A172 (cell line): ENCODE measurements around the gene OTOF. TPM values are rescaled to one million over a fixed set of nuclear protein-coding genes. Genes with fewer than 3 reads are reported as not detected.

Experiments used
- DNase-seq: peaks from one replicate; pipeline ENCODE4 v3.0.0-alpha.2; 2015; ENCODE audit warnings: low spot score
- total RNA-seq: library from RNA; depleted of rRNA; stranded (reverse); fragments of >200 nt; shearing (Covaris generic); gene quantifications from 2 replicates; pipeline ENCODE4 v1.2.3, GENCODE V29; 2014

The OTOF gene
- total RNA-seq, 1 experiment from 2014 or later = 2.1 TPM

DNA sequence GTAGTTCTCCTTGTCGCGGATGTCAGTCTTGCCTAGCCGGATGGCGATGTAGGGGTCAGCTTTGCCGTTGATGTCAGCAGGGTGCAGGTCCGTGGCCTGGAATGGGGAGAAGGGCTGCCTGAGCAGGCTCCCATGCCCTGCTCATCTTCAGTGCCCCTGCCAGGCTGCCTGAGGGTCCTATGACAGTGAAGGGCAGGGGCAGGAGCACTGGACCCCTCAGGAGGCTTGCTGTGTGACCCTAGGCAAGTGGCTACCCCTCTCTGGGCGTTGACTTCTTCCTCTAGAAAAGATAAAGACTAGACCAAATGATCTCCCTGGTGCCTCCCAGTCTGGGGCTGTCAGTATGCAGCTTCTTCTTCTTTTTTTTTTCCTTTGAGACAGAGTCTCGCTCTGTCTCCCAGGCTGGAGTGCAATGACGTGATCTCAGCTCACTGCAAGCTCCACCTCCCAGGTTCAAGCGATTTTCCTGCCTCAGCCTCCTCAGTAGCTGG lies 11.9 kb downstream of the OTOF start:
- DNase-seq = no peak

- no peak for DNase-seq
Observed at GRCh38 chr2:26465266-26465925, 12.5 kb downstream of the OTOF start.

DNA sequence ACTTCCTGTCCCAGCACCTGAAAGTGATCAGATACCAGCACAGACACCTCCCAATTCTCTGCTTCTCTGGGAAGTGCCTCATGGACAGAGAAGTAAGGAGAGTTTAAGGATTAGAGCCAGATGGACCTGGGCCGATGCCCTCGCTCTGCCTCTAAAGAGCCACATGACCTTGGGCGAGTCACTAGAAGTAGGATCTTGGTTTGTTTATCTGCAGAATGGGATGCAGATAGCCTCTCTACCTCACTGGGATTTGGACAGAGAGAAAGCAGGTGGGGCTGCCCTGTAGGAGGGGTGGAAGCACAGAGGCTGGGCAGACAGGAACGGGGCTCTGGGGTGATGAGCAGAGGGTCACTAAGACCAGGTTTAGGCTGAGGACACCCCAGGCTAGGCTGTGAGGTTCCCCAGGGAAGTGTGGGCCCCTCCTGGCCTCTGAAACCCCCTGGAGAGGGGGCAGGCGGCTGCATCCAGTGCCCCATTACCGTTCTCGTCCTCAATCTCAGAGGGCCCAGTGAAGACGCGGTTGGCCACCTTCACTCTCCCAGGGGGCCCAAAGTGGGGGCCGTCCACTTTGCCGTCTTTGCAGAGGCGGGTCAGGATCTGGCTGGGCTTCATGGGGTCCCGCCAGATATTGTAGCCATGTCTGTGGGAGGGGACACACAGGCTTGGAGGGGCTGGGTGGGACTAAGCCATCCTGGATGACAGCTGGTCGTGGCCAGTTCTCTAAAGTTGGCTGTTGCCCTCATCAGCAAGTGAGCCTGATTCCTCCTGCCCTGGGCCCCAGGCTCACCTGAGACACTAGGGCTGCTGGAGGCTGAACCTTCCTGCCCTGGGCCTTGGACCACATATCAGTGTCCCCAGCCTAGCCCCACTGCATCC lies 13.3 kb downstream of the OTOF start:
- no peak for DNase-seq

DNA sequence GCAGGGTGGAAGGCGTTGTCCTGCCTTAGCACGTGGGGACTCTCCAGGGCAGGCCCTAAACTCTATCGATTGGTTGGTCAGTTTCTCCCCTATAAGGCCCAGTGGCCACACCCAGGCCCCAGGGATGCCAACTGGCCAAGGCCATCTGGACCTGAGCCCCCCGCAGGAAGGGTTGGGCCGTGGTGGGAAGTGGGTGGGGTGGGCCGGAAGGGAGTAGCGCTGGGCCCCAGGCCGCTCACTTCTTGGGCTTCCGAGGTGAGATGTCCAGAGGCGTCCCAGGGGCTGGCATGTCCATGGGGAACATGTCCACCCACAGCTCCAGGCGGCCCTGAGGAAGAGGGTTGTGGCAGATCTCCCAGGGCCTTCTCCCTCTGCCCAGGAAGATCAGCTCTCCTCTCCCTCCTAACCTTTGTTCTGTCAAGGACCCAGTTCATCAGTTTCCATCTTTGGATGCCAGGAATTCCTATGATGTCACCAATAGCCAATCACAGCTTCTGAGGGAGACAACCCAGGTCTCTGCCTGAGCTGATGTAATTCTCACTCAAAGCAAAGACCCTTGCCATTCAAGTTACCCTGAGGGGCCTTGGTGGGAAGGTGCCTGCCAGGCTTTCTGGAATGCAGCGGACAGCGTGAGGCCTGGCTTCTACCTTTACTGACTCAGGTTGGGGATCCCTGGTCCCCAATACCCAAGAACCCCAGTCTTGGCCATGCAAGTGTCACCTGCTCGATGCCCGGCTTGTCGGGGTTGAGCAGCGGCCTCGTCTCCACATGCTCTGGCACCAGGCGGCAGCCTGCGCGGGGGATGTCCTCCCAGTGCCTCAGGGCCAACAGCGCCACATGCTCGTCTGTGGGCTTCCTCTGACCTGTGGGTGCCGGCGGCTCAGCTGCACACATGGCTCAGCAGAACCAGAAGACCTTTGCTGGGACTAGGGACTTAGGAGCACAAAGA lies 14.4 kb downstream of the OTOF start:
- DNase-seq = no peak

DNA sequence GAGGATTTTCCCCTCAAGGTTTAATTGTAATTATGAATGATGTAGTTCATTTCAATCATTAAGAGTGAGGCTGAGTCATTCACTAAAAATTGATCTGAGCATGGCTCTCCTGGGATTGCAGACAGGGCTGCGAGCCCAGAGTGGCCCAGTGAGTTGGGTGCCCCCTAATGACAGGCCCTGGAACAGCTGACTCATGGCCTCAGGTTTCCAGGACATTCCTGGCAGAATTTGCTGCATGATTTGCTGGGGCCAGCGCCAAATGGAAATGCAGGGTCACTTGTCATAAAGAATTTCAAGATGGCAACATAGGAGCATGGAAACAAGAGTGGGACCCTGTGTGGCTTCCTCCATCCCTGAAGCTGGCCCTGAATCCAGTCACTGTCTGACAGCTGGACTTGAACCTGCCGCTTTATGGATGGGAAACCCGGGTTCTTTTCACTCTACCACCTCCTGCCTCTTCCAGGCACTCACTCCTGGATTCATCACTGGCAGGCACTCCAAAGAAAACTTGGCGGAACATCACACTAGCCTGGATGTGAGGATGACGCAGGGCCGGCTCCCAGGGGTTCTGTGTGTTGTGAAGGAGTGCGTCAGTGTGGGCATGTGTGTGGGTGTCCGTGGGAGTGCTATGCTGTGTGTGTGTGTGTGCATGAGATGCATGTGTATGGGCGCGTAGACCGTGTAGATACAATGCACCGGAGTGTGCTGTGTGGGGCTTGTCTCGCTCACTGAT lies 15.2 kb downstream of the OTOF start:
- peak; percentile 62 for DNase-seq

GRCh38 chr2:26462100-26462499 lies 15.8 kb downstream of the OTOF start:
- no peak for DNase-seq

DNA sequence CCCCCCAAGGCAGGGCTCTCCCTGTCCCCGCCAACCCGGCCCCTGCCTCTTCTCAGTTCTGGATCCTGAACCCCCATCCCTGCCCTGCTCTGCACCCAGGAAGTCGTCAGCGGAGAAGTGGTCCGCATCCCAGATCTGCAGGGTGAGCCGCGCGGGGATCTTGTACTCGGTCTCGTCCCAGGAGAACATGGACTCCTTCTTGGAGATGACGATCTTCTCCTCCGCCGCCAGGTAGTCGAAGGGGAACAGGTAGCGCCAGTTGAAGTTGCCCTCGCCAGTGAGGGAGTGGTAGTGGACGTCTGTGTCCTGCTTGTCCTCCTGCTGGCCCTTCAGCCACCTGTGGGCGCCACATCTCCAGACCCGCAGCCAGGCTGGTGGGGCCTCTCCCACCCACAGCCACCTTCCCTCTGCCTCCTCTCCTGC lies 16.3 kb downstream of the OTOF start:
- DNase-seq = no peak

DNA sequence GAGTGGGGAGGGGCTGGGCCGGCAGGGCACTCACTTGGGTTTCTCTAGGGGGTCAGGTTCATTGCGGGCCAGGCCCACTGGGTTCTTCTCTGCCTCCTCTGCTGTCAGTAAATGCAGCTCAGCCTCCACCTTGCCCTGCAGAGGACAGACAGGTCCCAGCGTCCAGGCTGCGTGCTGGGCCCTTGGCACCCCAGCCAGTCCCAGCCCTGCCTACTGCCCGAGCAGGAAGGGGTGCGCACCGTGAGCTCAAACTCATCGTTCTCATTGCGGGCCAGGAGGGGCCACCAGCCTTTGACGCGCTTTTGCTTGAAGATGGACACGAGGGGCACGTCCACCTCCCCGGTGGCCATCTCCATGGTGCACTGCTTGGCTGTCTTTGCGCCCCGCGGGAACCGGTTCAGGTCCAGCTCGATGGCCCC lies 17.3 kb downstream of the OTOF start:
- no peak for DNase-seq

- no peak for DNase-seq
Observed at GRCh38 chr2:26459991-26460612, 17.8 kb downstream of the OTOF start.

DNA sequence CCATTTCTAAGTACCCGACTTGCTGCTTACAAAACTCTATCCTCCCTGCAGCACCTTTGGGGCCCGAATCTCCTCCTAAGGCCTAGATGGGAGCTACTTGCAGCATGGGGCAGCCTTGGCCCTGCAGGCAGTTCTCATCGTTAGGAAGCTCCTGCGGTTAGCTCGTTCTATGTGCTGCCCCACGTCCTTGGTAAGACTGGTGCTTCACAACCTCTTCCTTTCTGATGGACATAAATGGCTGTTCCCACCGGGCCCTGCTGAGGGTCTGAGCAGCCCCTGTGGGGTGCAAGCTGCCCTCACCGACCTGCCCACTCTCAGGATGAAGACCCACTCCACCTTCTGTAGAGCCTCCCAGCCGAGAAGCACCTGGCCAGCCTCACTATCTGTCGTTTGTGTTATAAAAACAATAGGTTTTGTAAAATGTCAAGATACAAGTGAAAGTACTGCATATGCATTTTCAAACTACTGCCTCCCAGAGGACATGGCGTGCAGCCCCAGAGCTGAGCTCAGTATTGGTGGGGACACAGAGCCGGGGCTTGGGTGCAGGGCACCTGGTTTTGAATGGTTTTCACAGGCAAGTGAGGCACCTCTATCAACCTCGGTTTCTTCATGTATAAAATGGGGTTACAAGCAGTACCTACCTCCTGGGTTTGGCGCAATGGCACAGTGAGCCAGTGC lies 19.4 kb downstream of the OTOF start:
- DNase-seq = no peak

DNA sequence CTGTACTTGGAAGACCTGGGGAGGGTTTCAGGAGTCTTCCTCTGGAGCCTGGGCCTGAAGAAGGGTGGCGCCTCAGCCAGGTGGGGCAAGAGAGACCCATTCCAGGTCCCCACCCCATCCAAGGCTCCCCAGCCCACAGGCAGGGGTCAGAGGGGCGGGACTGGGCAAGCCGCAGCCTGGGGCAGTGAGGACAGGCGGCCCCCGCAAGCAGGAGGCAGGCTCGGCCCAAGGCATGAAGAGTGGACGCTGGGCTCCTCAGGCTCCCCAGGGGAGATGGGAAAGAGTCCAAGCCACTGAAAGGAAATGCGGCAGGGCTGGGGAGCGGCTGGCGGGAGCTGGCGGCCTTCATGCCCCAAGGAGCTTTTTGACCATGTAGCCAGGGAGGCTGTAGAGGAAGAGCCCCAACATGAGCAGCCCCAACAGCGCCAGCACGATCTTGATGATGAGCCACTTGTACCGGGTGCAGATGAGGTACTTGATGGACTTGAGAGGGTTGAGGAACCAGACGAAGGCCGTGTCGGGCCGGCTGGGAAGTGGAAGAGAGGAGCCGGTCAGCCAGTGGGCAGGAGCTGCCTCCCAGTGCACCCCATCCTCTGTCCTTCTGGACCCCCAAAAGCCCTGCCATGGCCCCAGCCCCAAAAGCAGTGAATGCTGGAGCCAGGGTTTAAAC lies 20.1 kb downstream of the OTOF start:
- peak; percentile 39 for DNase-seq

- no peak for DNase-seq
Observed at GRCh38 chr2:26457251-26457666, 20.7 kb downstream of the OTOF start.

GRCh38 chr2:26456440-26457250 lies 21.3 kb downstream of the OTOF start:
- no peak for DNase-seq

DNA sequence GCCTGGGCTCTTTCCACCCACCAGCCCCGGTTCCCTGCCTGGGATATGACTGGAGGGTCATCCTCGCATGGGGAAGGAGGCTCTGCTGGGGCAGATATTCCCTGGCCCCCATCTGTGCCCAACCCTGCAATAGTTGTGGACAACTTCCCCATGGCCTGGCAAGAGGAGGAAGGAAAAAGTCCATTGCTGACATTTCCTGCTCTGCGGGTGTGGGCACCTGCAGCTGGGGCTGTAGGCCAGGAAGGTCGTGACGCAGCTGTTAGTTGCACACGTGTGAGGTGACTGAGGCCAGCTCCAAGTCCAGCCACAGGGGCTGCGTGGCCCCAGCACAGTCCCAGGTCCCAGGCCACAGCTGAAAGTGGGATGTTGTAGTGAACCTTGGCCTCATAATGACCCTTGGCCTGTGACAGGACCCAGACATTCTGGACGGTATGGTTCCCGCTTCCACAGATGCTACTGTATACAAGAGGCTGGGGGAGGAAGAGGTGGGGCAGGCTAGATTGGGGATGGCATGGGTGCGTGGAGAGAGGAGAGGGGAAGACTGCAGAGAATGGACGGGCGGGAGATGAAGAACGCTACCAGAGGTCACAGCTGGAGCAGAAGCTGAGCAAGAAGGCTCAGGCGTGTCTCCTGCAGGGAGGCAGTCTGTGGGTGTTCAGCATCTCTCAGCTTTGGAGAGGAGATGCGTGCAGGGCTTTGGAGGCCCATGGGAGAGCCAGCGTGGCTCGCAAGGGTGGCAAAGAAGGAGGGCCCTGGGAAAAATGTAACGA lies 22.1 kb downstream of the OTOF start:
- DNase-seq = no peak

DNA sequence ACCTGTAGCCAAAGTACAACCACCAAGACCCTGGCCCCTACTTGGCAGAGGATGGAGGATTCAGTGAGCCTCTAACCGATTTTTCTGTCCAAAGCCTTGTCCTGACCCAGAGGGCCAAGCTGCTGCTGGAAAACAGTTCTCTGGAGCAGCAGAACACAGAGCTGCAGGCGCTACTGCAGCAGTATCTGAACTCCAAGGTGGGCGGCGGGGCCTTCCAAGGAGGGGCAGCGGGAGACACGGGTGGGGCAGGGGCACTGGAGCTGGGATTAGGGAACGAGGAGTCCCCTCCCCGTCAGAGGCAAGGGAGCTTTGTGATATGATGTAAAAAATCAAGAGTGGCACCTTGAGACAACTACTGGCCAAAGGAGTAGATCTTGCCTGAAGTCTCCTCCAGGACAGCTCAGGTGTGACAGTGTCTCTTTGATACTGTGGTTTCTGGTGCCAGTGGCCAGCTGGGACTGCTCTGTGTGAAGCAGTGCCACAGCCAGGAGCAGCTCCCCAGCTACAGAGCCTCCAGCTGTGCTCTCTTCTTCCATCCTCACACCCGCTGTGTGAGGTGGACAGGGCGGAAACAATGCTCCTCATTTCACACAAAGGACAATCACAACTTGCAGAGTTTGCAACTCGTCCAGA lies 22.8 kb downstream of the OTOF start:
- DNase-seq = no peak

- DNase-seq = no peak
Observed at GRCh38 chr2:26454561-26455001, 23.3 kb downstream of the OTOF start.
